Measurements from ENCODE around the gene PRR5. TPM values are rescaled to one million over a fixed set of nuclear protein-coding genes. Genes with fewer than 3 reads are reported as not detected.
A peak's percentile ranks its signal among the peaks of the same experiment; 100 is the strongest.

The PRR5 gene
- total RNA-seq, 4 donors from 2014 or later, result 22.2 to 51.5 (median 31.6) TPM

DNA sequence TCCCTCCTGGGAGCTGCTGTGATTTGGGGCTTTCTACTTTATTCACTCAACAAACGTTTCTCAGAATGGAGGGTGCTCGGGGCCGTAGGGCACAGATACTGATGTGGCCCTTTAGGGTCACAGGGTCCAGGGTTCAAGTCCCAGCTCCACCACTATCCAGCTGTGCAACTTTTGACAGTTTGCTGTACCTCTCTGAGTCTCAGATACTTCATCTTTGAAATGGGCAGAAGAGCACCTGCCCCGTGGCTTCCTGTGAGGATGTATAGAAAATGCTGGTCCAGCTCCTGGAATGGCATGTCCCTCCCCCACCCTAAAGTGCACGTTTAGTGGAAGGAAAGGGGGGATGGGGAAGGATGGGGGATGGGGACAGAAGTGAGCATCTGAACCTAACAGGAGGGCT, 21.9 kb upstream of the PRR5 start:
- no peak for ATAC-seq (ENCODE audit: low FRiP score)
- TF ChIP-seq, protein P1, sequence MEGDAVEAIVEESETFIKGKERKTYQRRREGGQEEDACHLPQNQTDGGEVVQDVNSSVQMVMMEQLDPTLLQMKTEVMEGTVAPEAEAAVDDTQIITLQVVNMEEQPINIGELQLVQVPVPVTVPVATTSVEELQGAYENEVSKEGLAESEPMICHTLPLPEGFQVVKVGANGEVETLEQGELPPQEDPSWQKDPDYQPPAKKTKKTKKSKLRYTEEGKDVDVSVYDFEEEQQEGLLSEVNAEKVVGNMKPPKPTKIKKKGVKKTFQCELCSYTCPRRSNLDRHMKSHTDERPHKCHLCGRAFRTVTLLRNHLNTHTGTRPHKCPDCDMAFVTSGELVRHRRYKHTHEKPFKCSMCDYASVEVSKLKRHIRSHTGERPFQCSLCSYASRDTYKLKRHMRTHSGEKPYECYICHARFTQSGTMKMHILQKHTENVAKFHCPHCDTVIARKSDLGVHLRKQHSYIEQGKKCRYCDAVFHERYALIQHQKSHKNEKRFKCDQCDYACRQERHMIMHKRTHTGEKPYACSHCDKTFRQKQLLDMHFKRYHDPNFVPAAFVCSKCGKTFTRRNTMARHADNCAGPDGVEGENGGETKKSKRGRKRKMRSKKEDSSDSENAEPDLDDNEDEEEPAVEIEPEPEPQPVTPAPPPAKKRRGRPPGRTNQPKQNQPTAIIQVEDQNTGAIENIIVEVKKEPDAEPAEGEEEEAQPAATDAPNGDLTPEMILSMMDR (IDR thresholded peaks at IDR 0.05), result no peak

GRCh38 chr22:44680481-44680894, 21.5 kb upstream of the PRR5 start:
- TF ChIP-seq, protein P1 (IDR thresholded peaks at IDR 0.05), result no peak
- no peak for ATAC-seq (ENCODE audit: low FRiP score)
- DNase-seq (ENCODE audit: low spot score), result no peak

More for the DNA sequence above, 21.9 kb upstream of the PRR5 start:
- no peak for DNase-seq (ENCODE audit: low spot score)

DNA sequence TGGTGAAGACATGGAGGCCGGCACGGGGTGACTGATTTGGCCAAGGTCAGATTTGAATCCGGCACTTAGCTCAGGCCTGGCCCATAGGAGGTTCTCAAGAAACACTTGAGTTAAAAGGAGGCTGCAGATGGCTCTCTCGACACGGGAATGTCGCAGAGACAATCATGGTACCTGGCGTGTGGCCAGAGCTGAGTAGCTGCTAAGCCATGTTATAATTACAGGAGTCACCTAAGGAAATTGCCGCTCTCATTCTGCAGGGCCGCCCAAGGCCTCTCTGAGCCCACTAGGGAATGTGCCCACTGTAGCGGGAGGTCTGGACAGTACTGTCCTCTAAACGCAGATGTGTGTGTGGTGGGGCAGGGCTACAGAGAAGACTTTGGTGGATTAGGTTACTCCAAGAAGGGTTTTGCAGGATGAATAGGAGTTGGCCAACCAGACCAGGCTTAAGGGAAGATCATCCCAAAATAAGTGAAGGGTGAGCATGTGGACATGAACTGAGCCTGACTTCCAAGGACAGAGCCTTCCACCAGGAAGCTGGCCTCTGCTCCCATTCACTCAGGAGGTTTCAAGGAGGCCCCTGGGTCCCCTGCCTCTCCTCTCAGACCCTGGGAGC, 19.3 kb upstream of the PRR5 start:
- DNase-seq (ENCODE audit: low spot score) (no peak), ATAC-seq (ENCODE audit: low FRiP score) (no peak)
- TF ChIP-seq, protein P1 (IDR thresholded peaks at IDR 0.05), result no peak

DNA sequence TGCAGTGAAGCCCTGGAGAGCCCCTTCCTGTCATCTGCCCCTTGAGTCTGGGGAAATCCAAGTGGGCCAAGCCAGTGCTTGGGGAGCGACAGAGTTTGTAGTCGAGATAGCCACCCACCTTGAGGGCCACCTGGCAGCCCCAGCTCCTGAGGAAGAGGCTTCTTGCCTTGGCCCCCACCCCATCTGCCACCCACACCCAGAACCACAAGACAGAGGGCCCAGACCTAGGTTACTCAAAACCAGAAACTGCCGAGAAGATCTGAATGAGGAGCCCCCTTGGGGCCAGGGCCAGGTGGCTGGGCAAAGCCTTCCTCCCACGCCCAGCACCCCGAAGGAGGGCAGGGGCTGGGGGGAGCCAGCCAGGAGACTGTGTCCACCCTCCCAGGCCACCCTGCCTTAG, 18.8 kb upstream of the PRR5 start:
- ATAC-seq (ENCODE audit: low FRiP score) (no peak), DNase-seq (ENCODE audit: low spot score) (no peak)
- TF ChIP-seq, protein P1 (IDR thresholded peaks at IDR 0.05), result no peak

- ATAC-seq (ENCODE audit: low FRiP score) (no peak), DNase-seq (ENCODE audit: low spot score) (no peak)
- TF ChIP-seq, protein P1 (IDR thresholded peaks at IDR 0.05), result no peak
Measured at GRCh38 chr22:44683881-44684280, 18.1 kb upstream of the PRR5 start.

GRCh38 chr22:44684506-44685383, 17.3 kb upstream of the PRR5 start:
- DNase-seq (ENCODE audit: low spot score) (peak; percentile 46), ATAC-seq (ENCODE audit: low FRiP score) (peak; percentile 82)
- TF ChIP-seq, protein P1 (IDR thresholded peaks at IDR 0.05), result peak in 2 of 3 donors; percentile 85 to 88
